OCI-LY3 (cell line): ENCODE measurements around the gene SYDE1.
A peak's percentile ranks its signal among the peaks of the same experiment; 100 is the strongest.
"Not testable (repeated sequence)": the region's sequence is repeated elsewhere in the genome, so short reads cannot be mapped to it uniquely, and the experiment has no call there.

ENCODE experiments used
- H2AFZ ChIP-seq: fragments of 200-600, 300-600 bp; shearing (Covaris generic); 2 replicates; pipeline ENCODE4 v1.6.0; 2014; ENCODE audit warnings: antibody characterized with exemption, low read depth, low read length
- H3K27ac ChIP-seq: fragments of 200-600, 300-600 bp; sonication (generic); 2 replicates; pipeline ENCODE4 v1.5.1; 2014; ENCODE audit warnings: mild to moderate bottlenecking, low read length, moderate library complexity, mixed read lengths
- H3K27me3 ChIP-seq: fragments of 200-600, 300-600 bp; sonication (generic); 2 replicates; pipeline ENCODE4 v1.6.1; 2014; ENCODE audit warnings: low read depth, low read length, mixed read lengths
- H3K36me3 ChIP-seq: fragments of 200-600, 300-600 bp; sonication (generic); replicated peaks from 2 replicates; pipeline ENCODE3; 2014; ENCODE audit warnings: low read depth, low read length, mixed read lengths
- H3K4me1 ChIP-seq: fragments of 300-600, 200-600 bp; sonication (generic); 2 replicates; pipeline ENCODE4 v1.6.1; 2014; ENCODE audit warnings: low read length, mixed read lengths
- H3K4me2 ChIP-seq: fragments of 200-600, 300-600 bp; sonication (generic); 2 replicates; pipeline ENCODE4 v1.6.1; 2014; ENCODE audit warnings: low read length, mixed read lengths
- H3K4me3 ChIP-seq: fragments of 300-600, 200-600 bp; sonication (generic); 2 replicates; pipeline ENCODE4 v1.5.1; 2014; ENCODE audit warnings: antibody characterized with exemption, mild to moderate bottlenecking, low read length, moderate library complexity
- H3K79me2 ChIP-seq: fragments of 300-600, 200-600 bp; shearing (Covaris generic); 2 replicates; pipeline ENCODE4 v1.6.1; 2014; ENCODE audit warnings: mild to moderate bottlenecking, low read length, mixed read lengths
- H3K9ac ChIP-seq: fragments of 300-600, 200-600 bp; shearing (Covaris generic); 2 replicates; pipeline ENCODE4 v1.6.0; 2014; ENCODE audit warnings: mild to moderate bottlenecking, low read length, moderate library complexity
- H3K9me3 ChIP-seq: fragments of 200-600, 300-600 bp; shearing (Covaris generic); 2 replicates; pipeline ENCODE4 v1.6.1; 2014; ENCODE audit warnings: low read length, mixed read lengths; ENCODE audit not compliant: insufficient read depth
- H4K20me1 ChIP-seq: fragments of 200-600, 300-600 bp; sonication (generic); 2 replicates; pipeline ENCODE4 v1.6.1; 2016; ENCODE audit warnings: low read length, mixed read lengths; ENCODE audit not compliant: insufficient read depth
- EZH2phosphoT487 ChIP-seq: fragments of 200-600 bp; shearing (Covaris generic); IDR thresholded peaks from 2 replicates; pipeline ENCODE4 v1.6.1; 2018; ENCODE audit warnings: antibody characterized with exemption, mixed run types, low read depth
- TF ChIP-seq, protein P1 (sequence below): fragments of 200-600, 300-600 bp; sonication (generic); IDR thresholded peaks from 2 replicates; pipeline ENCODE4 v1.5.1; 2014; ENCODE audit warnings: antibody characterized with exemption, low read length, low read depth

SYDE1 gene

DNA sequence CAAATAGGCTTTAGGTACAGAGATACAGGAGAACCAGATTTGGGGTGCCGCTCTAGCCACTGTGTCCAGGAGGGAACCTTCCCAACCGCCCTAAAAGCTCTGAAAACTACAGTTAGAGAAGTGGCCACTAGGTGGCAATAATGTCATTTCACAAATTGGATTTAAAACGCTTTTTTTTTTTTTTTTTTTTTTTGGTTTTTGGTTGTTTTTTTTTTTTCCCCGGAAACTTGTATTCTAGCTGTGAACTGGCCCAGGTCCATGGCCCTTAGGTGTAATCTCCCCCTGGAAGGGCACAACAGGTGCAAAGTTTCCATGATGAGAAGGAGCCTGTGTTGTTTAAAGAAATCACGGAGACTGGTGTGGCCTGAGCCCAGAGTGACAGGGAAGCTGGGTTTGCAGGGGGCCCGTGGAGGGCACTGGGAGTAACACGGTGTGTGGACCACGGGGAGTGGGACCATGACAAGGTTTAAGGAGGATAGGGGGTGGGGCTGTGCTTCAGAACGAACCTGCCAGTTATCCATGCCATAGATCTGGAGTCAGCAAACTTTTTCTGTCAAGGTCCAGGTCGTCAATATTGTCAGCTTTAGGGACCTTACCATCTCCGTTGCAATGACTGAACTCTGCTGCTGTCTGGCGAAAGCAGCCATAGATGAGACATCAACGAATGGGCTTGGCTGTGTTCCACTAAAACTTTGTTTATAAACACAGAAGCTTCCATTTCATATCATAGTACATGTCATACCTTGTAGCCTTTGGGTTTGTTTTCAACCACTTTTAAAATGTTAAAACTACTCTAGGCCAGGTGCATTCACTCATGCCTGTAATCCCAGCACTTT, 15.1 kb upstream of the SYDE1 start:
- Histone ChIP-seq H3K36me3 (no peaks in the 10 kb centered on the region), H3K9ac (no peak overlapping the region; the same call in 1 of the 2 replicates), H3K27ac (no peak overlapping the region), H3K4me1 (no peaks in the 10 kb centered on the region), H3K4me3 (peak overlapping the region; percentile 58), H3K9me3 (no peaks in the 10 kb centered on the region), H2AFZ (peak overlapping the region; percentile 95), H3K4me2 (peak overlapping the region; percentile 74), H3K79me2 (no peaks in the 10 kb centered on the region), H4K20me1 (no peaks in the 10 kb centered on the region), H3K27me3 (peaks cover 16% of the 10 kb centered on the region; the same call in 1 of the 2 replicates)
- no peak for TF ChIP-seq EZH2phosphoT487
- TF ChIP-seq, protein P1, sequence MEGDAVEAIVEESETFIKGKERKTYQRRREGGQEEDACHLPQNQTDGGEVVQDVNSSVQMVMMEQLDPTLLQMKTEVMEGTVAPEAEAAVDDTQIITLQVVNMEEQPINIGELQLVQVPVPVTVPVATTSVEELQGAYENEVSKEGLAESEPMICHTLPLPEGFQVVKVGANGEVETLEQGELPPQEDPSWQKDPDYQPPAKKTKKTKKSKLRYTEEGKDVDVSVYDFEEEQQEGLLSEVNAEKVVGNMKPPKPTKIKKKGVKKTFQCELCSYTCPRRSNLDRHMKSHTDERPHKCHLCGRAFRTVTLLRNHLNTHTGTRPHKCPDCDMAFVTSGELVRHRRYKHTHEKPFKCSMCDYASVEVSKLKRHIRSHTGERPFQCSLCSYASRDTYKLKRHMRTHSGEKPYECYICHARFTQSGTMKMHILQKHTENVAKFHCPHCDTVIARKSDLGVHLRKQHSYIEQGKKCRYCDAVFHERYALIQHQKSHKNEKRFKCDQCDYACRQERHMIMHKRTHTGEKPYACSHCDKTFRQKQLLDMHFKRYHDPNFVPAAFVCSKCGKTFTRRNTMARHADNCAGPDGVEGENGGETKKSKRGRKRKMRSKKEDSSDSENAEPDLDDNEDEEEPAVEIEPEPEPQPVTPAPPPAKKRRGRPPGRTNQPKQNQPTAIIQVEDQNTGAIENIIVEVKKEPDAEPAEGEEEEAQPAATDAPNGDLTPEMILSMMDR = peak; percentile 70

DNA sequence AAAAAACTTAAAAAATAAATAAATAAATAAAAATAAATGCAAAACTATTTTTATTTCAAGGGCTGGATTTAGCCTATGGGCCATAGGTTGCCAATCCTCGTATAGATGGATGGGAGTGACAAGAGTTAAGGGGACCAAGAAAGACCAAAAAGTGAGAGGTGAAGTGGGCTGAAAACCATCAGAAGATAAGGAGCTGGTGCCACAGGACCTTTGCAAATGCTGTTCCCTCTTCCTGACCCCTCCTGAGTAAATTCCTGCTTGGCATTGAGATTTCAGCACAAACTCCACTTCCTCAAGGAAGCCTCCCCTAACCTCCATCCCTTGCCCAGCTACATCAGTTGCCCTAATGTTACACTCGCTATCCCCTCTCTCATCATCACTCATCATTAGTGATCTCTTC, 14.2 kb upstream of the SYDE1 start:
- no peaks in the 10 kb centered on the region for H4K20me1 ChIP-seq
- H3K27ac ChIP-seq = no peak overlapping the region
- no peak overlapping the region for H3K4me3 ChIP-seq
- no peaks in the 10 kb centered on the region for H3K36me3 ChIP-seq
- peaks cover 7% of the 10 kb centered on the region; the same call in 1 of the 2 replicates for H3K27me3 ChIP-seq
- H3K9me3 ChIP-seq = no peaks in the 10 kb centered on the region
- no peak overlapping the region for H3K9ac ChIP-seq
- no peak overlapping the region for H3K4me2 ChIP-seq
- H3K79me2 ChIP-seq = no peaks in the 10 kb centered on the region
- H3K4me1 ChIP-seq = no peaks in the 10 kb centered on the region
- no peak overlapping the region for H2AFZ ChIP-seq
- TF ChIP-seq EZH2phosphoT487 = no peak
- TF ChIP-seq, protein P1 = no peak

DNA sequence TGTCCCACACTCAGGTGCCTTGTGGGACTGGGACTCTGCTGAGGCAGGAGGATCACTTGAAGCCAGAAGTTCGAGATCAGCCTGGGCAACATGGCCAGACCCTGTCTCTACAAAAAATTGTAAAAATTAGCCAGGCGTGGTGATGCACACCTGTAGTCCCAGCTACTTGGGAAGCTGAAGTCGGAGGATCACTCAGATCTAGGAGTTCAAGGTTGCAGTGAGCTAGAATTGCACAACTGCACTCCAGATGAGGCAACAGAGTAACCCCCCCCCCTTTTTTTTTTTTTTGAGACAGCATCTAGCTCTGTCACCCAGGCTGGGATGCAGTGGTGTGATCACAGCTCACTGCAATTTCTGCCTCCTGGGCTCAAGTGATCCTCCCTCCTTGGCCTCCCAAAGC, 11.0 kb upstream of the SYDE1 start:
- Histone ChIP-seq H3K79me2 (no peaks in the 10 kb centered on the region), H3K27me3 (peaks cover 6% of the 10 kb centered on the region; the same call in 1 of the 2 replicates), H3K9ac (no peak overlapping the region), H3K4me1 (no peaks in the 10 kb centered on the region), H3K9me3 (no peaks in the 10 kb centered on the region), H3K27ac (no peak overlapping the region), H3K4me2 (no peak overlapping the region), H3K4me3 (no peak overlapping the region), H2AFZ (no peak overlapping the region), H4K20me1 (no peaks in the 10 kb centered on the region), H3K36me3 (no peaks in the 10 kb centered on the region)
- TF ChIP-seq EZH2phosphoT487 = no peak
- TF ChIP-seq, protein P1 = no peak

DNA sequence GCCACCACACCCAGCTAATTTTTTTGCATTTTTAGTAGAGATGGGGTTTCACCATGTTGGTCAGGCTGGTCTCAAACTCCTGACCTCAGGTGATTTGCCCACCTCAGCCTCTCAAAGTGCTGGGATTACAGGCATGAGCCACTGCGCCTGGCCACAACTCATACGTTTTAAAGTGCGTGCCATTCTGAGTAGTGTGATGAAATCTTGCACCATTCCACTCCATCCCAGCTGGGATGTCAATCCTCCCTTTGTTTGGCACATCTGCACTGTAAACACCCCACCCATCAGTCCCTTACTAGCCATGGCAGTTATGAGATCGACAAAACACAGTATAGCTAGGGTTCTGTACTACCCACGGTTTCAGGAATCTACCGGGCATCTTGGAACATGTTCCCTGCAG, 9.2 kb upstream of the SYDE1 start:
- not testable (repeated sequence) for H3K27me3 ChIP-seq, H3K9me3 ChIP-seq, H3K4me1 ChIP-seq, H3K36me3 ChIP-seq, H3K4me3 ChIP-seq, H3K9ac ChIP-seq, H3K79me2 ChIP-seq, H3K27ac ChIP-seq, H4K20me1 ChIP-seq, H2AFZ ChIP-seq, H3K4me2 ChIP-seq
